Measurements from ENCODE around the gene CSF1R.

CSF1R gene

GRCh38 chr5:150120617-150121447 is 34.5 kb upstream of the CSF1R start:
- no peak for DNase-seq

- no peak for DNase-seq
Measured at GRCh38 chr5:150120062-150120441, 33.7 kb upstream of the CSF1R start.

DNA sequence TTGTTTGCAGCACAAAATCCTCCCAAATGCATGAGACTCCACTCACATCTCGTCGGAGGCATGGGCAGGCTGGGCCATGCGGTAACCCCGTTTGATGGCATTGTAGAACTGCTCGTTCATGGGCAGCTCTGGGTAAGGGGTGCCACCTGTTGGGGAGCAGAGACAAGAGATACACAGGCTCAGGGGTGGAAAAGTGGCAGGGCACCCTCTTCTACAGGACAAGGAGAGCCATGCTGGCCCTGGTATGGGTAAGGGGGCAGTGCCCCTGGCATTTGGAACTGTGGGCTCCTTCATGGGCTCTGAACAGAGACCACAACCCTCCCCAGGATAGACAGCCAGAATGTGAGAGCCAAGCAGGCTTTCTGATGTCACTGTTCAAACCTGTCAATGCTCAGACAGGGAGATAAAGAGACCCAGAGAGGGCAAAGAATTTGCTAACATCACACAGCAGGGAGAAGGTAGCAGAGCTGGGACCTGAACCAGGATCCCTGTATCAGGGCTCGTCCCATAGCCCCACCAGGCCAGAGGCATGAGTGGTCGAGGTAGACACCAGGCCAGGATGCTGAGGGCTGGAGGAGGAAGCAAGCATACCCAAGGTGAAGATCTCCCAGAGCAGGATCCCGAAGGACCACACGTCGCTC is 33.2 kb upstream of the CSF1R start:
- no peak for DNase-seq

- no peak for DNase-seq
Measured at GRCh38 chr5:150118561-150119229, 32.3 kb upstream of the CSF1R start.

- DNase-seq = no peak
Measured at GRCh38 chr5:150117945-150118560, 31.7 kb upstream of the CSF1R start.

DNA sequence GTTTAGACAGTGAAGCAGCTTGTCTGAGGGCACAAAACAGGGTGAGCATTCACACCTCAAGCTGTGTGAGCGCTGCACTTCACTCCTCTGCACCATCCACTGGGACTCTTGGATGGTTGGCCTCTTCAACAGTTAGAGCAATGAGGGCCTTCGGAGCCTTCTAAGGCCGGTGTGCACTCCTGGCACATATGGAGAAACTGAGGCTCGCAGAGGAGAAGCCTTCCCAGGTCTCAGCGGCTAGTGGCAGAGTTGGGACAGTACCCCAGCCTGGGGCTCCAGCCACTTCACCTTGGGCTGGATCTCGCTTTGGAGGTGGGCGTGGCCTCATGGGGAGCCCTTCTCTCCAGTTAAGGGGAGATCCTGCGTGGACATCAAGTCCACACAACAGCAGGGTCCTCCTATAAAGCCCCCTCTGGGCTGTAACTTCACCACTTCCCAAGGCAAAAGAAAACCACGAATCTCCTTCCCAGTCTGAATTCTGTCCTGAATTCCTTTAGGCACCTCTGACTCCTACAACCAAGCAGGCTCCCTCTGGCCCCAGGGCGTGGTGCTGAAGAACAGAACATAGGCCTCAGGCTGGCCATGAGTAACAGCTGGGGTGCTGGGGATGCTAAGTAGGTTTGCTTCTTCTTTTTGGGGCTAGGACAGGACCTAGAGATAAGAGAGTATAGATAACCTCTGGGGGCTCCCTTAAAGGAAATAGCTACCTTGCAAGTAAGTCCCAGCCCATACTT is 30.5 kb upstream of the CSF1R start:
- DNase-seq = no peak

DNA sequence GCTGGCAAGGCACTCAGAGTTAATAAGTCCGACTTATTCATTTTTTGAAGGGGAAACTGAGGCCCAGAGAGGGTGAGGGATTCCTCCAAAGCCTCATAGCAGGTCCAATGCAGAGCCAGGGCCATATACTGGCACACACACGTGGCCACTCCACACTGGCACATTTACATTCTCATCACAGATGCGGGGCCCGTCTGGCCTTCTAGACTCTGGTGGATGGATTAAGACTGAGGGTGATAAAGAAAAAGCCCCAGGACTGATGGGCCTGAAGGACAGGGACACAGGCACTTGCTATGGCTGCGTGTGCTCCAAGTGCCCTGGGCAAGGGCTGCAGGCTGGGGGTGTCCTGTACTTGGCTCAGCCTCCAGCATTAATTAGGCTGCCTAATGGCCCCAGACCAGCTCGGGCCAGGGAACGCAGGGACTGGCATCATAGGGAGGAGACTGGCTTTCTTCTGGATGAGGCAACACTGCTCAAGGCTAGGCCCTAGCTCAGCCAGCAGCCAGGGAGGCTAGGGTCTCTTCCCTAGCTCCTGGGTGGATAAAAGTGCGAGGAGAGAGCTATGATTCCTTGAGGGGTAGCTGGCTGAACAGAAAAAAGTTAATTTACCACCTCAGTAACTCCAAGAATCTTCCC is 28.5 kb upstream of the CSF1R start:
- no peak for DNase-seq

DNA sequence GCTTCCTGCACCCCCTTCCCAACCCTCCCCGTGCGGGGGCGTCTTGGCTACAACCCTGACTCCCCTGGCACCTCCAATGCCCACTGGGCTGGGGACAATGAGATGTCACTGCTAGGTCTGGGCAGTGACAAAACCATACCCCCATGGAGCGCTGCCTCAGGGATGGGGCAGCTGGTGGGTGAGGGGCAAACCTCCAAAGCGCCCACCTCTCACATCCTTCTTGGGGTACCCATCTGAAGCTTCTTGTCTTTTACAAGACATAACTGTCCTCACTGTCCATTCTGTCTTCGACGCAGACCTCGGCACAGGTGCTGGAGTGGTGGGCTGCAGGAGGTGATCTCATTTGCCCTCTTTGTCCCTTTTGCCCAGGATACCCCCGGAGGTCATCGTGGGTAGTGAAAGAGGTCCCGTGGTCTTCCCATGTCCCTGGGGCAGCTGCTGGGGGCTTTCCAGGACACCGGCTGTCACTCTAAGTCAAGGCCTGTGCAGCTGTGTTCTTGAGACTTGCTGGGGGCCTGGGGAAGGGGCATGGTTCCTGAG is 27.8 kb upstream of the CSF1R start:
- DNase-seq = no peak

- DNase-seq = no peak
Measured at GRCh38 chr5:150113047-150113744, 26.8 kb upstream of the CSF1R start.

GRCh38 chr5:150112201-150113046 is 26.1 kb upstream of the CSF1R start:
- DNase-seq = no peak

DNA sequence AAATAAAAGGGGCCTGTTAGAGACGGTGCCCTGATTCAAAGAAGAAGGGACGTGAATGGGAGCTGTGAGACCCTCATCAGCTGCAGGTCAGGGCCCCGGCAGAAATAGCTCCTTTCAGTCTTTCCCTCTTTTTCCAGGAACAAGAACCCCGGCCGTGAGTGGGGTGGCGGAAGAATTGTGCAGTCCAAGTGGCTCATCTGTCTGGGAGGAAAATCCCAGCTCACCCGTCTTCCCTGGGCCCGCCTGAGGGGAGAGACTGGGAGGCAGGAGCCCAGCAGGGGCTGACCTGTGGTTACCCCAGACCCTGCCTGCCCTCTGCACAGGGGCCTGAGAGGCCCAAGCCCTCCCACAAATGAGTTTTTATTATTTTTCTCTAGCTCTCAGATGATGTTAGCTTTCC is 24.8 kb upstream of the CSF1R start:
- DNase-seq = no peak

GRCh38 chr5:150109921-150110320 is 23.6 kb upstream of the CSF1R start:
- DNase-seq = no peak

- DNase-seq = no peak
Measured at GRCh38 chr5:150108711-150109514, 22.6 kb upstream of the CSF1R start.

DNA sequence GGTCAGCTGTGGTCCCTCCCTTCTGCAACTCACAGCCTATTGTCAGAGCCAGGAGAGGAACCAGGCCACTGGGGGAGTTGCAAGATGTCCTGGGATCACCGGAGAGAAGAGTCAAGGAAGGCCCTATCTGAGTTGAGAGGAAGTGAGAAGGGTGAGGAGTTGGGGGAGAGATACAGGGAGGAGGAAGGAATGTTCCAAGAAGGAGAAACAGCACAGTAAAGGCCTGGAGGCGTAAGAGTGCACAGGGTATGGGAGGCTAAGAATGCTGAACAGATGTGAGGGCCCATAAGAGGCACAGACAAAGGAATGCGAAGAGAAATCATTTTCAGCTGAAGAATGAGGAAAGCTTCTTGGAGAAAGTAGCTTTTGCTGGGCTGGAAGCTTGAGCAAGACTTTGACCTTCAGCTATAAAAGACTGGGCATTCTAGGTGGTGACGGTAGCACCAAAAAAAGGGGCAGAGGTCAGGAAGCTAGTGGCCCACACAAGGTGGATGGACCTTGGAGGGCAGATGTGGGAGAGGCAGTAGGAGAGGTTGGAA is 21.6 kb upstream of the CSF1R start:
- DNase-seq = no peak

DNA sequence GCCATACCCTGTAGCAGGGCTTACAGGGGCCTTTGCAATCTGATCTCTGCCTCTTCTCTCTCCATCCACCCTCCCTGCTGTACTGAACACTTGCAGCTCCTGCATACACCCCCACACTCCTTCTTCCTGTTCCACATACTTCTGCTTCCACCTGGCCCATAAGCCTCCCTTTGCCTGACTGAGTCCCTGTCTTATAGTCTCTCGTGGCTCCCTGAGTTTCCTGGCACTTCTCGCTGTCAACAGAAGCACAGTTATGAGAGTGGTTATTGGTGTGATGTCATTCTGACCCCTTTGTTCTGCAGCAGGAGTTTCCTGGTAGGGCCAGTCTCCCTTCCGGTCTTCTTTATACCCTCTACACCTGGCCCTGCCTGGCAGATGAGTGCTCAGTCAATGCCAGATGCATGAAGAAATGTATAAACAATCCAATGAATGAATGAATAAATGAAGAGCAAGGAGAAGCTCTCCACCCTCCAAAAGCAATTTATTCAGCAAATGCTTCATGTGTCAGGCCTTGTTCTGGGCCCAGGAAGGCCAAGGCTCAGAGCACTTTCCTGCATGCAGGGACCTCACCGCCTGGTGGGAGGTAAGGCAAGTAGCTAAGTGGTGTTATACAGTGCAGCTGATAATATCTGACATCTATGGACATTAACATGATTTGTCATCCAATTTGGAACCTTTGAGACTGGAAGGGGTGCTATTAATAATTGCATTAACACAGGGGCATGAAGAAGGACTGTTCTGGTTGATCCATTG is 20.5 kb upstream of the CSF1R start:
- no peak for DNase-seq

DNA sequence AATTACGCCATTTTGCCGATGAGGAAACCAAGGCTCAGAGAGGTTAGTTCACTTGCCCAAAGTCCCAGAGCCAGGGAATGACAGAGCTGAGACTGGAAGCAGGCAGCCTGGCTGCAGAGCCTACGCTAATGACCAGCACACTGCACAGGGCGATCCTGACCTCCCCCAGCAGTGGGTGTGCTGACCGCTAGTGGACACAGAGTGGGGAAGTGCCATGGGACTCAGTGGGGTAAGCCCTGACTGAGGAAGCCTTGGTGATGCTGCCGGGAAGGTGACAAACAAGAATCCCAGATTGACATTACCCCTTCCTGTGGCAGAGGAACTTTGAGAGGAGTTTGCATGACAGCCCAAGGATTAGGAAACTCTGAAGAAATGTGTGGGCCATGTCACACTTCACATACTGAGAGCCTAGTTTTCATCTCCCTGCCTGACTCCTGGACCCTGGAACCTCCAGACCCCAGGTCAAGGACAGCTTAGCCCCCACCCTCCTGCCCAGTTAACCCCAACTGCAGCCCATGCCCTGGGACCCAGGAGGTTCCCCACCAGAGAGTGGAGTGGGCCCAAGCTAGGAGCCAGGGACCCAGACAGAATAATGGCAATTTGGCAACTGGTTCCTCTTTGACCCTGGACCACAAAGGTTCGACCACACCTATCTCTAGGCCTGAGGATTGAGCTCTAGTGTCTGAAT is 19.7 kb upstream of the CSF1R start:
- DNase-seq = no peak

DNA sequence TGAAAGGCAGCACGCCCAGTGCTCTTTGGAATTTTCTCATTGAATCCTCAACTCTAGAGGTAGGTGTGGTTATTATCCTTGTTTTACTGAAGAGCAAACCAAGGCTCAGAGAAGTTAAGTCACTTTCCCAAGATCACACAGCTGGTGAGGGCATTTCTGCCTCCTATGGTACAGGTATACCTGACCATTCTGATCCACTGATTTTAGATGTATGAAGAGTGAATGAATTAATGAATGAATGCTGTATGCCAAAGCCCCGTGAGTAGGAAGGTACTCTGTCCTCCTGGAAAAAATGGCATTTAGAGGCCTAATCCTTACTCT is 18.2 kb upstream of the CSF1R start:
- no peak for DNase-seq
